GM20431 (cell line): ENCODE measurements around the gene PRKCZ.

Experiments
- in situ Hi-C: fragments of 300-500 bp; cut with MseI, MboI; formaldehyde crosslinking; loops from one replicate; pipeline ENCODE4 v1.15.0; 2020; ENCODE audit warnings: low sequenced_read_pairs; ENCODE audit not compliant: unreplicated experiment

The PRKCZ gene

DNA sequence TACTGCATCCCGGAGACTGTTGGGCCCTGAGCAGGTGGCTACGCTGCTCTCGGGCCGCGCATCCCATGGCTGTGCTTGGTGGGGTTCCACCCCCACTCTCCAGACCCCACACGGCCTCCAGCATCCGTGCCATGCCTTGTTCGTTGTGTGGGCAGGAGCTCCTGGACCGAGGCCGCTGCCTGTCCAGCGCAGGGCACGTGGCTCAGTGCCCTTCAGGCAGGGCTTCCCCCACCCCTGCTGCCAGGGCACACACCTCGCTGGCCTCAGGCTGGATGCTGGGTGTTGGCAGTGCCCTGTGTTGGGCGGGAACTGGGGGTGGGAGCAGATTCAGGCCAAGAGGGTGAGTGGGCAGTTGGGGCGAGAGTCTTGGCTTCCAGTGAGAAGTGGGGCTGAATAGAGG lies 9.9 kb downstream of the PRKCZ start:
- in situ Hi-C loops, result no loop called here

DNA sequence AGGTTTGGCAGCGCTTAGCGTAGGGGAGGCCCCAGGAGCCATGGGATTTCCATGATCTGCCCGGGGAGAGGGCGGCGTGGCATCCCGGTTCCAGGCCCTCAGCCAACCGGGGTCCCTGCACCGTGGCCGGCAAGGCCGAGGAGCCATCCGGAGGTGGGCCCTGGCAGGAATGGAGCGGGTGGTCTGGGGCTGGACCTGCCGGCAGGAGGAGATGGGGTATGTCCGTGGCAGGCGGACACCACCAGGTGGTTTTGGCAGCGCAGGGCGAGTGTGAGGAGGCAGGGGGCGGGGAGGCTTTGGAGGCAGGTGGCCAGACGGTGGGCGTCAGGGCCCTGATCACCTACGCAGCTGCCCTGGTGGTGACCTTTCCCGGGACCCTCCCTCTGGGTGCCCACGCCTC lies 10.3 kb downstream of the PRKCZ start:
- in situ Hi-C loops, result no loop called here

DNA sequence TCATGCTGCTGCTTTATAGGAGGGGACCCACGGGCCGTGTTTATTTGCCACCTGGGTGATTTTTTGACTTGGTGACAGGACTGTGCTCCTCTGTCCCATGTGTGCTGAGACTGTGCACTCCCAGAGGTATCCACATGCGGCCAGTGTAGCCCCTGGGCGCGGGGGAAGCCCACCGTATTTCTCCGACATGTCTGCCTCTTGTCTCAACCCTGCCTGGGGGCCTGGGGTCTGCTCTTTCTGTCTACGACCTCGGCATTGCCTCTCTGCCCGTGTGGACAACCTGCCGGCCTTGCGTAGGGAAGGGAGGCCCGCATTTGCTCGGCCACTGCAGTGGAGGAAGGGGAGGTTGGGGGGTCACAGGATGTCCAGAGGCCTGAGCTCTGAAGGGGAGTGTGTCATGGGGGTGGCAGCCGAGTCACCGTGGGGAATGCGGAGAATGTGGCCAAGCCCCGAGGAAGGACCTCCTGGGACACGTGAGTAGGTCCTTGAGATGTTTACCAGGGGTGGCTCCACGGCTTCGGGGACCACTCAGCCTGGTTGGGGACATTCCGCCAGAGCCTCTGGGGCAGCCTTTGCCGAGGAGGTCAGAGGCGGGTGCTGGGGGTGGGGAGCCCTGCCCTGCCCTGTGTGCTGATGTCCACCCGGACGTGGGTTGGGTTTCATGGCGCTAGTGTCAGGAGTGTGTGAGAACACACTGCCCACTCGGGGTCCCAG lies 11.0 kb downstream of the PRKCZ start:
- in situ Hi-C loops, result no loop called here

DNA sequence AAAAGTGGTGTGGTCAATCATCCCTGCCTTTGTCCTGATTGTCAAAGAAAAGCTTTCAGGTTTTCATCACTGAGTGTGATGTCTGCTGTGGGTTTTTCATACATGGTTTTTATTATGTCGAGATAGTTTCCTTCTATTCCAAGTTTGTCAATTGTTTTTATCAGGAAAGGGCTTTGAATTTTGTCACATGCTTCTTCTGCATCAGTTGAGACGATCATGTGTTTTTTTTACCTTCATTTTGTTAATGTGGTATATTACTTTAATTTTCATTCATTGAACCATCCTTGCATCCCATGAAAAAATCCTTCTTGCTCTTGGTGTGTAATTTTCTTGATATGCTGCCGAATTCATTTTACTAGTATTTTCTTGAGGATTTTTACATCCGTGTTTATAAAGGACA lies 15.5 kb downstream of the PRKCZ start:
- in situ Hi-C loops, result no loop called here

DNA sequence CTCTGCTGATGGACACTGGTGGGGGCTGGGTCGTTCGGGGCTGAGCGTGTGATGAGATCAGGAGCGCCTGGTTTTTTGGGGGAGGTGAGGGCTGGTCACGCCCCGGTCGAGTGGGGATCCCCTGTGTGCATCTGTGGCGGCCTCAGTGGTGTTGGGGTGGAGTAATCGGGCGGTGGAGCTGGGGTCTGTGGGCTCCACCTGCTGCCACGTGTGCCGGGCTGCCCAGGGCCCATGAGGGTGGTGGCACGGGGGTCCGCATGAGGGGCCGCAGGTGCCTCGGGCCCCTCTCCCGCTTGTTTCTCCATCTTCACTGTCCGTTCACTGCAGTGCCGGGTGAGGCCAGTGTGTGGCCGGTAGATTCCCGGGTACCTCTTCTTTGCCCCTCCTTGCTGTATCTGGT lies 17.2 kb downstream of the PRKCZ start:
- in situ Hi-C loops, result no loop called here

DNA sequence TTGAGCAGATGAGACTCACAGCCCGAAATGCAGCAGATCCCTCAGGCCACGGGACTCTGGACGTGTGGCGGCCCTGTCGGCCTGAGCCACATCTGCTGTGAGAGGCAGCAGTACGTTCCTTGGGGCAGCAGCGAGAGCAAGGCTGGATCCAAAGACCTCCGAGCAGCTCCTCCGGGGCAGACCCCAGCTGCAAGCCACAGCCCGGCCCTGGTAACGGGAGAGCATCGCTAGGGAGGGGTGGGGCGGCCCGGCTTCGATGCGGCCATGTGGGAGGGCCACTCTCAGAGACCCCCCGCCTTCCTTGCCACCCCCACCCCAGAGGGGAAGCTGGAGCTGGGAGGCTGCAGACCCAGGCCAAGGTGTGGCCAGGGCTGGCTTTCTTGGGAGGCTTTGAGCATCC lies 17.8 kb downstream of the PRKCZ start:
- in situ Hi-C loops, result no loop called here

DNA sequence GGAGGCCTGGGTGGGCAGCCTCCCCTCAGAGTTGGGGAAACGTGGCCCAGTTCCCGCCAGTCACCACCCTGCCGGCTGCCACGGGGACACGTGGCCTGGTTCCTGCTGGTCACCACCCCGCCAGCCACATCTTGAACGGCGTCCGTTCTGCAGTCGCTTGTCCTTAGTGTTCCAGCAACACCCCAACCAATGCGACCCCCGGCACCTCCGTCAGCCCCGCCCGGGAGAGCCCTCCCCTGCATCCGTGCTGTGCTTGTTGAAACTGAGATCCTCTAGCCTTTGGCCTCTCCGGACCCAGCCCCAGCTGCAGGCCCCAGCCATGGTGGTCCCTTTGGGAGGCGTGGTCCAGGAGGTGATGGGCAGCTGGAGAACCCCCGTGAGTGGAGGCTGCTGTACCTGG lies 18.7 kb downstream of the PRKCZ start:
- in situ Hi-C loops, result no loop called here

DNA sequence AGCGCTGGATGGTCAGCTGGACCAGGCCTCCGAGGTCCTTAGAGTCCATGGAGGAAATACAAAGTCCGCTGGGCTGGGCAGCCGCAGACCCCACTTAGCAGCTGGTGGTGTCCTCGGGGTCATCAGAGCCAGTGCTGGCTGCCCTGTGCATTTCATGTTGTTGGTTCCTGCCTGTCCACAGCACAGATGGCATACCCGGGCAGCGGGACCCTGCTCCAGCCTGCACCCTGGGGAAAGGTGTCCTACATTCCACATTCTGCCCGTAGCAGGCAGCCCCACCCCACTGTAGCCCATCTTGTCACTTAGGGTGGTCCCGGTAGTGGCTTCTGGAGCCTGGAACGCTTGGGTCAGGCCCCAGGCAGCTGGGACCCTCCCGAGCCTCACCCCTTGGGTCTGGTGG lies 19.8 kb downstream of the PRKCZ start:
- in situ Hi-C loops, result no loop called here

DNA sequence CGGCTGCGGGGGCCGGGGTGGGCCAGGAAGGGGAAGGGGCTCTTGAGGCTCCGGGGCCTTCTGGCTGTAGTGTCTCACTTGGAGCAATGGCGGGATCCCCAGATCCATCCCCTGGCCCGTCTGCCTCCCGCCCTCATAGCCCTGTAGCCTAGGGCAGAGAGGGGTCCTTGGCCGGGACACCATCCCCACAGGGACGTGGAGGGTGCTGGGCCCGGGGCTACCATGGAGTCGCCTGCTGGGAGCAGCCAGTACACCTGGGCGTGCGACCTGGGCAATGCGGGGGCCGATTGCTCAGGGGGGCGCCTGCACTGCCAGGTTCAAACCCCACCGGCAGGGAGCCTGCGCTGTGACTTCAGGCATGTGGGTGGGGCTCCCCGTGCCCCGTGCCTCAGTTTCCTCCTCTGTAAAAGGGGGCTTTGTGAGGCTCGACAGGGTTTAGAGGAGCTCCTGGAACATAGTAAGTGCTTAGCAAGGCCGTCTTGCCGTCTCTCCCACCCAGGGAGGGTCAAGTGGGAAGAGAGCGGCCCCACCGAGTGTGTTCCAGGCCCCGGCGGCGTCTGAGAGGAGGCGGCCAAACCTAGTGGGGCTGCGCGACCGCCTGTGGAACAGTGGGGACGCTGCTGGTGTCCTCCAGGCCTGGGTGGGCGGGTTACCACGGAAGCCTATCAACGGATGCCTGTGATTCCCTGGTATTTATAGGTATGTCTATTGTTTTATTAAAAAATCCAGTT lies 20.8 kb downstream of the PRKCZ start:
- in situ Hi-C loops, result no loop called here

DNA sequence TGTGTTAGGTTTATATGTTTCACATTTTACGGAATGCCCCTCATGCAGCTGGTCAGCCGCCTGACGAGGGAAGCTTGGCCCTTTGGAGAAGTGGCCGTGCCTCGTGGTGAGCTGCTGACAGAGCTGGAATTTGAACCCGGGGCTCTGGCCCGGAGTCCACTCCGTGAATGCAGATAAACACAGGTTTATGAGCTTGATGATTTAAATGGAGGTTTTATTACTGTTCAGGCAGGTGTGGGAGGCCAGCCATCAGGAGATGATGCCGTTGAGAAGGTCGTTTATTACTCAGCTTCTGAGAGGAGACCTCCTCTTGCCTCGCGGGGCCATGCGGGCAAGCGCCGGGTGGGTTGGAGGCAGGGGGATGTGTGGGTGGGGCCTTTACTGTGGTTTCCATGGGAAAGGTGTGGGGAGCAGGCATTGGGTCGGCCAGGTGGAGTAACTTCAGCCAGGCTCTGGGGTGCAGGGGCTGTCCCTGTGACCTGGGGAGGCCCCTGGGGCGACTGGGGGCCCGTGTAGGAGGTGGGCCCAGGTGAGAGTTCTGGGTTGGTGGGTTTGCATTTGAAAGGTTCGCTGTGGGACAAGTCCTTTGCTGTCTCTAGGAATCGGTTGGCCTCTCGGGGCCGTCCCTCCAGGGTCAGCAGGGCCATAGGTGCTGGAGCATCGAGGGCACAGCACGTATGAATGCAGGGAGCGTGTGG lies 22.0 kb downstream of the PRKCZ start:
- in situ Hi-C loops, result no loop called here

DNA sequence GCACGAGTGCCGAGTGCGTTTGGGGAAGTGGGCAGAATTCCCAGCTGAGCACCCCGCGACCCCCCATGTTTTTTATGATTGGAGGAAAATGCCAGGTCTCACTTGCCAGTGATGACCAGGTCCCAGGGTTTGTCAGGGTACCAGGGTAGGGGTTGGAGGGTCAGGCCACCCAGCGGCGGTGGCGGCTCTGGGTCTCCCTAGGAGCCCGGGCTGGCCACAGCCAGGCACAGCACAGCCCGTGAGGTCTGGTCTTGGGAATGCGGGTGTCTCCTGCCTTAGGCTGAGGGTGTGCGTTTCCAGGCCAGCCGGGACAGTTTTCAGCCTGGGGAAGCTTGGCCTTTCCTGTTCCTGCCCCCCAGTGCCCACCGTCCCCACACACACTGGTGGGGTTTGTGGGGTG lies 22.7 kb downstream of the PRKCZ start:
- in situ Hi-C loops, result no loop called here

DNA sequence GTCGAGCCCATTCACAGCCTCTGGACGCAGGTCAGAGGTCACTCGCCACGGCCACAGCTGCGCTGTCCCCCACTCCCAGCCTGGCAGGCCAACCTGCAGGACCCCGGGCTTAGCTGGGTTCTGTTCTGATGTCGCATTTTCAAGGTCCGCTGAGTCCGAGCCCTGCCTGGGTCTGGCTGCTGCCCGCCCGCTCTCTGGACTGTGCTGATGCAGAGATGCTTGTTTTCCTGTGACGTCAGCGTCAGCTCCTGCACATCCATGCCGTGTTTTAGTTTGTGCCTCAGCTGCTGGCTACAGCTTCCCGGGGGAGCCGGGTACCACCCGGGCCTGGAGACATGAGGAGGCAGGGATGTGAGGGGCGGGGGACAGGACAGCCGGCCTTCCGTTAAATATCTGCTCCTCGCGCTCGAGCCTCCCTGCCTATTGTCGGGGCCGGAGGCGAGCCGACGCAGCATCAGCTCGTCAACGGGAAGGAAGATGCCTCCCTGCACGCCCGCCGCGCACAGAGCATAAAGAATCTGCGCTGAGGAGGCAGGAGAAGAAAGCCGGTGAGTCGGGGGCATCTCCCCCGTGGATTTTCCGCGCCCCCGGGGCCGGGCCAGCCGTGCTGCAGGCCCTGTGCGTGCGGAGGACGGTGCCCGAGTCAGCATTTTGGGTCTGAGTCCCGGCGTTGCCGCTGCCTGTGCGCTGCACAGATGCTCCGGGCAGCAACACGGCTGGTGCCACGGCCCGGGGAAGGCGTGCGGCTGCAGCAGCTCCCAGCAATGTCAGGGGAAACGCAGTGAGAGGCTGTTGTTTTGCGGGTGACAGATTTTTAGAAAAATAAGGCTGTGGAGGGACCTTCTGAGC lies 23.4 kb downstream of the PRKCZ start:
- in situ Hi-C loops, result no loop called here

DNA sequence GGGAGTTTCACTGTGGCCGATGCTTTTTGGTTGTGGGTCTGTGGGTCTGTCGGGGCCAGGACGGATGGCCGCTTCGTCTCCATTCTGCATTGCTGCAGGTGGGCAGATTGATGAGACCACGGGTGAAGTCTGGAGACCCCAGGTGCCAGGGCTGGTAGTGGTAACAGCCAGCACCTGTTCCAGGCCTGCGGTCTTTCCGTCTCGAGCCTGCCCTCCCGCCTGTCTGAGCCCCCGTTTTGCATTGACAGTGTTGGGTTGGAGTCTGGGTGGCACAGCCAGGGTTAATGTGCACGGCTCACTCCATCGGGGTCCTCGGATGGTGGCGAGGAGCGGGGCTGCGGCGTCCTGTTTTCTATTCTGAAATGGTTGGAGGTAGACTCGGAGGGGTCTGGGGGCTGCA lies 24.2 kb downstream of the PRKCZ start:
- in situ Hi-C loops, result no loop called here

DNA sequence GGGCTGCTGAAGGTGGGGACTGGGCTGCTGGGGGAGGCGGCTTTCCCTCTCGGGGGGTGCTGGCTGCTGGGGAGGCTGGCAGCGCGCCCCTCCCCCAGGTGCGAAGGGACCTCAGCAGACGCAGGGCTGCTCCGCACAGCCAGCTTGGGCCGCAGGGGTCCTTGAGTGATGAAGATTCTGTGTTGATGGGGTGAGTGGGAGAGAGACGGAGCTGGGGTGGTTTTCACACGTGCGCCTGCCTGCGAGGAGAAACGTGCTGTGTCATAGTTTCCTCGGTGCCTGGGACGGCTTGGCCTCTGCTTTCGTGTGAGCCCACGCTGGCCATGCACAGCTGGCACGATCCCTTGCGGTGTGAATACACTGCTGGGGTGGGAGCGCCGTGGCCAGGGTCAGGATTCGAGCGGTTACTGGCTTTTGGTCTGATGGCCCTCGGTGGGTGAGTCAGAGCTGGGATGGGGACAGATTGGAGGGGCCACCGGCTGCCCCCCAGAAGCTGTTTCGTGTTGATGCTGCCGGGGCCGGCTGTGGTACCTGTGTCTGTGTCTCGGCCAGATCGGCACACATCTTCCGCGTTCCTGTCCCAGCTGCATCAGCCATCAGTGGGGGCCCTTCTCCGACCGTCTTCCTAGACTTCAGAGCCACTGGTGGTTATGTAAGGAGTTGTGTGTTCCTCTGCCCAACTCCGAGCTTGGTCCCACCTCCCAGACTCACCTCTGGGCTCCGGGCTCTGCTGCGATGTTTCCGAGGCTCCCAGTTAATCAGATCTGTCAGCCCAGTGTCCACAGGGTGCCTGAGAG lies 24.9 kb downstream of the PRKCZ start:
- in situ Hi-C loops, result no loop called here

DNA sequence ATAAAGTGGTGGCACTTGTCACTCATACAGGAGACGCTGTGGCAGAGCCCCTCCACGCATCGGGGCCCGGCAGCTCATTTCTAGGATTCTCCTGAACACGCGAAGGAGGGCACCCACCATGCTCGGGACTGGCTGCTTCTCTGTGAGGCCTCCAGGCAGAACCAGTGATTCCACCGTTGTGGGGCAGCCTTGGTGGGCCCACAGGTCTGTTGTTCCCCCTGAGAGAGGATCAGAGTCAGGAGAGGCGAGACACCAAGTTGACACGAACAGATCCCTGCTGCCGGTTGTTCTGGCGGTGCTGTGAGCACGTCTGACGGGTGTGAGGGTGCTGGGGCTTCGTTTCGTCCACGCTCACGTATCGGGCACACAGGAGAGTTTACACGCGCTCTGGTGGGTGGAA lies 26.6 kb downstream of the PRKCZ start:
- in situ Hi-C loops, result no loop called here

DNA sequence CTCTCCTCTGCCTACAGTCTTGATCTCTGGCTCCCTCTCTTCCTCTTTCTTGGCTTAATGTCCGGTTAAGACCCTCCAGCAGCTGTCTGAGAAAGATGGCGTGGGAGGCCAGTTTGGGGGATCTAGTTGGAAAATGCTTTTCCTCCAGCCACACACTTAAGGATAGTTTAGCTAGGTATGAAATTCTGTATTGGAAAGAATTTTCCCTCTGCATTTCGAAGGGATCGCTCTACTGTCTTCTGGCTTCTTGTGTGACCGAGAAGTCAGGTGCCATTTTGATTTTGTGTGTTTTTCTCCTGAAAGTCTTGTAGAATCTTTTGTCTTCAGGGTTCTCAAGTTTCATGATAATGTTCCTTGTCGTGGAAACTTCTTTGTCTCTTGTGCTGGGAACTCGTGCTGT lies 28.0 kb downstream of the PRKCZ start:
- in situ Hi-C loops, result no loop called here

DNA sequence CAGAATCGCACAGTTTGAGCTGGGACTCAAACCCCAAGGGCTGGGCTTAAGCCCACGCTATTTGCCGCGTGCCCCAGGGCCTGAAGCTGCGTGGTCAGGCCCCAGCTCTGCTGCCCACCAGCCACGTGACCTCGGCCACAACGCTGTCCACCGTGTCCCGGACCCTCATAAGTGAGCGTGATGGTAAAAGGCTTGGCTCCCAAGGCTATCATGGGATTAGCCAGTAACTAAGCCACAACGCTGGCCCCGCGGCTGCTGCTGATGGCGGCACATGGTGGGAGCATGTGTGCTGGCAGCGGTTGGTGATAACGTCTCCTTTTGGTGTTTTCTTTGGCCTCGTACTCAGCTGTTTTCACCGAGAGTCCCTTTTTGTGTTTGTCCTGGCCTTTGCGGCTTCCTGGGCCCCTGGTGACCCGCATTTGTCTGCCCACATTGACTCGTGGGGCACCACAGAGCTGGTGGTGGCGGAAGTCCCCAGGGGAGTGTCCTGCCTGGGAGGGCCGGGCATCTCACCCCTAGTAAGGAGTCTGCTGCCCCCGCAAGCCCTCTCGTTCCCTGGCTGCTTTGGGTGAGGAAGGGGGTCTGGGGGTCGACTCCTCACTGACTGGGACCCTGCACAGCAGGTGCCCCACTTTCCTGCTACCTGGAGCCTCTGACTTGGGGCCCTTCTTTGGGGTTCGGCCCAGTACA lies 29.3 kb downstream of the PRKCZ start:
- in situ Hi-C loops, result no loop called here

DNA sequence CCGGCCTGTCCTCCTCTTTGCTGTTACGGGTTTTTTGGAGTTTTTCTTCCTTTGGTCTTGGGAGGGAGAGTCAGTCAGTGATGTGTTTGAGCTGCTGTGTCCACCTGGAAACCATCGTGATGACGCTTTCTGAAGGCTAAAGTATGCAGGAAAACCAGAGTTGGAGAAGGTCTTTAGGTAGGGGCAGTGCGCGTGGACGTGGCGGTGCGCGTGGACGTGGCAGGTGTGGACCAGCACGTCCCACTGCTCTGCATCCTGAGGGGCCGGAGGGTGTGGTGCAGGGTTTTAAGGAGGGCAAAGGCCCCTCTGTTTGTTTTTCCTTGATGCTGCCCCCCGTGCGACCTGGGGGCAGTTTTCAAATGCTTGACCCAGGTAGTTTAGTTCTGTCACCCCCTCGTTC lies 29.9 kb downstream of the PRKCZ start:
- in situ Hi-C loops, result no loop called here

DNA sequence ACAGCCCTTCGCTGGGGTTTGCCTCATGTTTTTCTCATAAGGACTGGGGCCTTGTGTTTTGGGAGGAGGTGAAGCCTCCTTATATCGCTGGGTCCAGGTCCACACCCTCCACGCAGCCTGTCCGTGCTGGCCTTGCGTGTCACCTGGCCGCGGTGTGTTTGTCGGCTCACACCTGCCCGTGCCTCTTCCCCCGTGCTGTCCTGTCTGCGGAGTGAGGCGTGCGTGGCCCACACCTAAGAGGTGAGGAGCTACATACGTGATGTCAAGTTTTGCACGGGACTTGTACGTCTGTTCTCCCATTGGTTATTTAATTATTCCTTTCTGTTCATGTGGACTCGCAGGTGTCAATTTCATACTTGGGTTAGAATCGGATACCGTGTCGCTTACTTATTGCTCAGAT lies 30.7 kb downstream of the PRKCZ start:
- in situ Hi-C loops, result no loop called here
